HepG2 (cell line): ENCODE results near the gene CDH22. TPM values are rescaled to one million over a fixed set of nuclear protein-coding genes. Genes with fewer than 3 reads are reported as not detected.

Source experiments
- ATM ChIP-seq: fragments of 450-650 bp; IDR thresholded peaks from 2 replicates; pipeline ENCODE4 v1.7.1; 2017; ENCODE audit warnings: mild to moderate bottlenecking, borderline replicate concordance
- E2F5 ChIP-seq: sonication (generic); formaldehyde crosslinking; conservative IDR thresholded peaks from 2 replicates; pipeline ENCODE4 v1.4.0; 2020; ENCODE audit warnings: missing genetic modification reagents
- ELF4 ChIP-seq: sonication (generic); formaldehyde crosslinking; IDR thresholded peaks from 2 replicates; pipeline ENCODE4 v1.5.0; 2020; ENCODE audit warnings: missing genetic modification reagents, mild to moderate bottlenecking, moderate library complexity, borderline replicate concordance
- ERF ChIP-seq: IDR thresholded peaks from 2 replicates; pipeline ENCODE4 v1.6.1; 2018; ENCODE audit warnings: missing biosample characterization, missing genetic modification reagents
- HDAC6 ChIP-seq: fragments of 200-600 bp; sonication (generic); IDR thresholded peaks from 2 replicates; pipeline ENCODE4 v1.7.0; 2017; ENCODE audit warnings: mild to moderate bottlenecking, antibody characterized with exemption, low read length, low read depth
- ISL2 ChIP-seq: sonication (generic); formaldehyde crosslinking; IDR thresholded peaks from 2 replicates; pipeline ENCODE4 v1.5.0; 2020; ENCODE audit warnings: missing genetic modification reagents
- KAT7 ChIP-seq: IDR thresholded peaks from 2 replicates; pipeline ENCODE4 v1.6.1; 2018; ENCODE audit warnings: borderline replicate concordance, missing compliant biosample characterization
- KAT8 ChIP-seq: IDR thresholded peaks from 2 replicates; pipeline ENCODE4 v1.6.1; 2016; ENCODE audit warnings: missing genetic modification reagents, missing compliant biosample characterization
- NFYC ChIP-seq: IDR thresholded peaks from 2 replicates; pipeline ENCODE4 v1.6.1; 2016; ENCODE audit warnings: missing genetic modification reagents, missing compliant biosample characterization
- PRMT3 ChIP-seq: sonication (generic); formaldehyde crosslinking; IDR thresholded peaks from 2 replicates; pipeline ENCODE4 v1.8.1; 2022; ENCODE audit warnings: low read depth, mild to moderate bottlenecking, moderate library complexity, missing genetic modification reagents, borderline replicate concordance
- RBM39 ChIP-seq: fragments of 200-400 bp; formaldehyde crosslinking; IDR thresholded peaks from one replicate; pipeline ENCODE4 v1.6.1; 2018; ENCODE audit warnings: antibody characterized with exemption, mild to moderate bottlenecking, low read depth, low read length; ENCODE audit not compliant: poor library complexity, severe bottlenecking
- RCOR2 ChIP-seq: IDR thresholded peaks from 2 replicates; pipeline ENCODE4 v1.6.1; 2016; ENCODE audit warnings: missing biosample characterization, missing genetic modification reagents
- SALL1 ChIP-seq: sonication (generic); formaldehyde crosslinking; IDR thresholded peaks from 2 replicates; pipeline ENCODE4 v1.8.0; 2022; ENCODE audit warnings: mild to moderate bottlenecking, missing genetic modification reagents
- TGIF2 ChIP-seq: IDR thresholded peaks from 2 replicates; pipeline ENCODE4 v1.6.1; 2016; ENCODE audit warnings: control low read depth, missing compliant biosample characterization
- THRA ChIP-seq: sonication (generic); formaldehyde crosslinking; IDR thresholded peaks from 2 replicates; pipeline ENCODE4 v1.4.0; 2020; ENCODE audit warnings: missing genetic modification reagents, borderline replicate concordance
- ZFAT ChIP-seq: sonication (generic); formaldehyde crosslinking; conservative IDR thresholded peaks from 2 replicates; pipeline ENCODE4 v1.8.1; 2023; ENCODE audit warnings: missing genetic modification reagents, inconsistent platforms
- ZNF12 ChIP-seq: sonication (generic); formaldehyde crosslinking; IDR thresholded peaks from 2 replicates; pipeline ENCODE4 v1.5.0; 2020; ENCODE audit warnings: missing genetic modification reagents
- ZNF205 ChIP-seq: IDR thresholded peaks from 2 replicates; pipeline ENCODE4 v1.6.1; 2018; ENCODE audit warnings: missing biosample characterization, missing genetic modification reagents
- ZNF260 ChIP-seq: sonication (generic); formaldehyde crosslinking; IDR thresholded peaks from 2 replicates; pipeline ENCODE4 v1.4.0; 2020; ENCODE audit warnings: missing genetic modification reagents, low read depth, mild to moderate bottlenecking, borderline replicate concordance
- ZNF292 ChIP-seq: sonication (generic); formaldehyde crosslinking; IDR thresholded peaks from 2 replicates; pipeline ENCODE4 v1.8.1; 2022; ENCODE audit warnings: mild to moderate bottlenecking, low read depth, missing genetic modification reagents, borderline replicate concordance
- ZNF407 ChIP-seq: sonication (generic); formaldehyde crosslinking; IDR thresholded peaks from one replicate; pipeline ENCODE4 v1.5.1; 2020; ENCODE audit warnings: mild to moderate bottlenecking, missing genetic modification reagents; ENCODE audit errors: not compliant biosample characterization
- ZNF510 ChIP-seq: sonication (generic); formaldehyde crosslinking; IDR thresholded peaks from 2 replicates; pipeline ENCODE4 v1.4.0; 2020; ENCODE audit warnings: low read depth, mild to moderate bottlenecking, missing genetic modification reagents
- polyA plus RNA-seq, 8 experiments: library from polyadenylated mRNA; depleted of rRNA in 3 of 8; stranded (reverse) in 7 of 8; unstranded in 1 of 8; fragments of >200 nt; fragmentation: Illumina TruSeq in 4 of 8; extraction: Trizol in 4 of 8; gene quantifications; 2 replicates each; pipeline versions ENCODE4 v1.2.1 to v1.2.3, GENCODE V29; 2011 to 2016; ENCODE audit warnings: low read depth in 4 of 8, missing spikeins in 1 of 8, mixed read lengths in 1 of 8; ENCODE audit not compliant: insufficient read depth in 1 of 8
- total RNA-seq, 5 experiments: library from RNA; depleted of rRNA; stranded (reverse); fragments of >200 nt; fragmentation: Illumina TruSeq; extraction: Trizol; gene quantifications; 2 replicates each; pipeline ENCODE4 v1.2.3, GENCODE V29; 2016; ENCODE audit warnings: low read depth in 1 of 5

CDH22 gene
- total and polyA plus RNA-seq, 2 of the 13 experiments (the other 11 are each of a cell fraction or from before 2014, with no cell fraction given) = not detected

- TF ChIP-seq THRA (CRISPR knock-in tag) = peak; percentile 48; the same call in 1 of the 2 replicates
- TF ChIP-seq NFYC = no peak
- no peak for TF ChIP-seq RBM39
- TF ChIP-seq KAT8 (CRISPR knock-in tag) = 0 out of 2 replicates have a peak, but pooled peaks have one; percentile 27
- TF ChIP-seq ATM = no peak
- TF ChIP-seq TGIF2 (CRISPR knock-in tag) = peak; percentile 72; the same call in 1 of the 2 replicates
- no peak for TF ChIP-seq HDAC6
- peak; percentile 52; the same call in 1 of the 2 replicates for TF ChIP-seq ISL2 (CRISPR knock-in tag)
- peak; percentile 22; the same call in 1 of the 2 replicates for TF ChIP-seq ERF (CRISPR knock-in tag)
- peak; percentile 28; the same call in 1 of the 2 replicates for TF ChIP-seq SALL1
- no peak for TF ChIP-seq ZNF260 (CRISPR knock-in tag)
- TF ChIP-seq ZNF12 = no peak
- no peak for TF ChIP-seq ZFAT
- TF ChIP-seq E2F5 (CRISPR knock-in tag) = no peak
- TF ChIP-seq ELF4 (CRISPR knock-in tag) = no peak
- no peak for TF ChIP-seq ZNF292
- no peak for TF ChIP-seq PRMT3 (CRISPR knock-in tag)
- peak; percentile 80 for TF ChIP-seq ZNF205 (CRISPR knock-in tag)
- no peak for TF ChIP-seq KAT7
- TF ChIP-seq ZNF510 (CRISPR knock-in tag) = no peak
- no peak for TF ChIP-seq ZNF407
- no peak for TF ChIP-seq RCOR2 (CRISPR knock-in tag)
These were observed 175.6 kb downstream of the CDH22 start (continued) for GRCh38 chr20:46132705-46133120.
